HG03354 (cell line): ENCODE results near the gene ZNF792.
A peak's percentile ranks its signal among the peaks of the same experiment; 100 is the strongest.
"Not testable (repeated sequence)": the region's sequence is repeated elsewhere in the genome, so short reads cannot be mapped to it uniquely, and the experiment has no call there.

Experiments
- ATAC-seq: cut with Tn5 transposase; IDR thresholded peaks from one replicate; pipeline ENCODE4 v1.9.1; 2021; ENCODE audit warnings: mild to moderate bottlenecking; ENCODE audit not compliant: unreplicated experiment, poor library complexity, severe bottlenecking

ZNF792 gene

GRCh38 chr19:34963573-34964406, at the start of gene ZNF792:
Gene ZNF792 (minus strand): TSS chr19:34964229. CDS start chr19:34963662, 567 bp downstream.
- ATAC-seq: peak; percentile 78

GRCh38 chr19:35013041-35013819, 49.2 kb upstream of the ZNF792 start:
- peak; percentile 66 for ATAC-seq

GRCh38 chr19:35011737-35012682, 48.0 kb upstream of the ZNF792 start:
- no peak for ATAC-seq

- ATAC-seq: no peak
Measured at GRCh38 chr19:35011091-35011689, 47.2 kb upstream of the ZNF792 start.

DNA sequence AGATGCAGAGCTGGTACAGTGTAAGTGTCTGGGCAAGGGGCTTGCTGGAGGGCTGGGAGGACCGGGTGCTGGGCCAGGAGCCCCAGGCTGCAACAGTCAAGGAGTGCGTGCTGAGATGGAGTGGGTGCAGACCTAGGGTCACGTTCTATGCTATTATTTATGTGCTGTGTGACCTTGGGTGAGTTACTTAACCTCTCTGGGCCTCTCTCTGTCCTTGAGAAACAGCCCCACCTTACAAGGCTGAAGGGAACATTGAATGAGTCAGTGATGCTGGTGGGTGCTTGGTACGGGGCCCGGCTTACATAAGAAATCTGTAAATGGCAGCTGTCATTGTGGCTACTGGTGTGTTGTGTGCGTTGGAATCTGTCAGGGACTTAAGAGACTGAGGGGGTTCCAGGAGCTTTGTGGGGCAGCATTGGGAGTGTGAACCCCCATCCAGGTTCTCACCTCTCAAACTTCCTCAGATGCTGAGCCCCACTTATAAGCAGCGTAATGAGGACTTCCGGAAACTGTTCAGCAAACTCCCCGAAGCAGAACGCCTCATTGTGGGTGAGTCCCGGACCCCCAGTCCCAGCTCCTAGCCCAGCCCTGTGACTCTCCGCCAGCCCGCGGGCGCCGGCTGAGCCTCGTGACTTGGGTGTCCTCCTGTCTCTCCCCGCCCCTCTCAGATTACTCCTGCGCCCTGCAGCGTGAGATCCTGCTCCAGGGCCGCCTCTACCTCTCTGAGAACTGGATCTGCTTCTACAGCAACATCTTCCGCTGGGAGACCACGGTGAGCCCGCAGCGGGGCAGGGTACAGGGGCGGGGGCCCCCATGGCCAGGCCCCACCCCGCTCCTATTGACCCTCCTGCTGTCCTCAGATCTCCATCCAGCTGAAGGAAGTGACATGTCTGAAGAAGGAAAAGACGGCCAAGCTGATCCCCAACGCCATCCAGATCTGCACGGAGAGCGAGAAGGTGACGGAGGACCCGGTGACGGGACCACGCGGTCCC, 45.7 kb upstream of the ZNF792 start:
- no peak for ATAC-seq

GRCh38 chr19:35008891-35009341, 44.9 kb upstream of the ZNF792 start:
- no peak for ATAC-seq

DNA sequence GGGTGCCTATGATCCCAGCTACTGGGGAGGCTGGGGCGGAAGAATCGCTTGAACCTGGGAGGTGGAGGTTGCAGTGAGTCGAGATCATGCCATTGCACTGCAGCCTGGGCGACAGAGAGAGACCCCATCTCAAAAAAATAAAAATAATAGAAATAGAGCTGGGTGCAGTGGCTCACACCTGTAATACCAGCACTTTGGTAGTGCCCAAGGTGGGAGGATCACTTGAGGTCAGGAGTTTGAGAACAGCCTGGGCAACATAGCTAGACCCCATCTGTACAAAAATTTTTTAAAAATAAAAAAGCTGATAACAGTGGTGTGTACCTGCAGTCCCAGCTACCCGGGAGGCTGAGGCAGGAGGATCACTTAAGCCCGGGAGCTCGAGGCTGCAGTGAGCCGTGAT, 43.4 kb upstream of the ZNF792 start:
- ATAC-seq: not testable (repeated sequence)

- ATAC-seq: no peak
Measured at GRCh38 chr19:35006999-35007365, 43.0 kb upstream of the ZNF792 start.

- no peak for ATAC-seq
Measured at GRCh38 chr19:35006342-35006998, 42.4 kb upstream of the ZNF792 start.

GRCh38 chr19:35006007-35006341, 41.9 kb upstream of the ZNF792 start:
- not testable (repeated sequence) for ATAC-seq

DNA sequence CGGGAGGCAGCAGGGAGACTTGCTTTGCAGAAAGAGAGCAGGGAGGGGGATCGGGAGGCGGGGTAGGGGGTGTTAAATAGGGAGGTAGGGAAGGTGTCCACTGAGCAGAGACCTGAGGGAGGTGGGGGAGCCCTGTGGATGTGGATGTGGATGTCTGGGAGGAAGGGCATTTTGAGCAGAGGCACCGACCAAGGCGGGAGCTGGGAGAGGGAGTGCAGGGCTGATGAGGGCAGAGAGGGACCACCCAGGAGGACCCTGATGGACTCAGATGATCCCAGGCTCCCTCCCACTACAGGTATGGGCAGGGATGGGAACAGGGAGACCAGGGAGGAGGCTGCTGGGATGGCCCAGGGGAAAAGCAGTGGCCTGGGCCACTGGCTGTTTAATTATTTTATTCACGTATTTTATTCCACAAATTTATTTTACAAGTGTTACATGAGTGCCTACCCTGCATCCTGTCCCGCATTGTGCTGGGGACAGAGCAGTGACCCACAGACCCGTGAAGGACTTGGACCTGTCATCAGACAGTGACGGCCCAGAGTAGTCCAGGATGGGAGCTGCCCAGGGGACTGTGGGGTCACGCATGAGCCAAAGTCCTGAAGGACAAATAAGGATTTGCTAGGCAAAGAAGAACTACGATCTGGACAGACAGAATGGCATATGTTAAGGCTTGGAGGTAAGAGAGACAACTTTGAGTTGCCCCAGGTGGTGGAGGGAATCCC, 41.4 kb upstream of the ZNF792 start:
- ATAC-seq: no peak

DNA sequence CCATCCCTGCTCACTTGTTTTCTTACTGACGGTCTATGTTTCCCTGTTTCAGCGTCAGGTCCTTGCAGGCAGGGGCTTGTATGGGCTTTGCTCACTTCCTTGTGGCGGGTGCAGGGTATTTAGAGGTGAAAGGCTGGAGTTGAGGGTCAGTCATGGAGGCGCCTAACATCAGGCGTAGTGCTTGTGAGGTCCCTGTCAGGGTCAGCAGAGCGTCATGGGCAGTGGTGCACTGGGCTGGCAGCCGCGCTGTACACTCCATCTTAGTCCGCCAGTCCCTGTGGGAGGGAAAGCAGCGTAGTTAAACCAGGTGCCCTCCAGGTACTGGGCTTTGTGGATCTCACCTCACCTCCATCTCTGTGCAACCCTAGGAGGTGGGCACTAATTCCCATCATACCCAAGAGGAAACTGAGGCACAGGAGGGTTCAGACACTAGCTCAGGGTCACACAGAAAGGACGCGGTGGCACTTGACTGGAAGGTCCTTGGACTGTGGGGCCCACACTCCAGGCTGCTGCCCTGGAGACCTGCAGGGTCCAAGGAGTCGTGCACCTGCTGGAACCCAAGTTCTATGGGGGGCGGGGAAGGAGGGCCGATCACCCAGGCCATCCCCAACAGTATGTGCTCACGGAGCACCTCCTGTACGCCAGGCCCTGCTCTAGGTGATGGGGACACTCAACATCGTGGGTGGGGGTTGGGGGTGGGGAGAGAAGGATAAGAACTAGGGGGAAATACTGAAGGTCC, 40.7 kb upstream of the ZNF792 start:
- ATAC-seq: no peak

DNA sequence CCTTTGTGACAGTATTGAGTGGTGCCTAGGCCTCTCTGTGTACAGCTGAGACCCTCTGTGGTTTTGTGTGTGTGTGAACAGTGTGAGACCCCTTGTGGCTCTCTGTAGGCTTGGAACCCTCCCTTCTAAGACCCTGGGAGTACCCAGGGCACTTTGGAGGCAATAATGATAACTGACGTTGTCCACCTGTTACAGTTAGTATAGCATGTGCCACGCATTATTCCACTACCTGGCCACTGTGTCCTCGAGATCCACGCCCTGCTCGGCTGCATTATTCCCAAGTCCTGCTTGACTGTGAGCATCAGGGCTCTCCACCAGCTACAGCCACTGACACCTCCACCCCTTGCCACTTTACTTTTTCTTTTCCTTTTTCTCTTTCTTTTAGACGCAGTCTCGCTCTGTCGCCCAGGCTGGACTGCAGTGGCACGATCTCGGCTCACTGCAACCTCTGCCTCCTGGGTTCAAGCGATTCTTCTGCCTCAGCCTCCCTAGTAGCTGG, 38.1 kb upstream of the ZNF792 start:
- no peak for ATAC-seq

GRCh38 chr19:35000647-35001501, 36.8 kb upstream of the ZNF792 start:
- no peak for ATAC-seq

- ATAC-seq: no peak
Measured at GRCh38 chr19:35000338-35000646, 36.3 kb upstream of the ZNF792 start.
